ENCODE measurements around the gene AMT.

DNA sequence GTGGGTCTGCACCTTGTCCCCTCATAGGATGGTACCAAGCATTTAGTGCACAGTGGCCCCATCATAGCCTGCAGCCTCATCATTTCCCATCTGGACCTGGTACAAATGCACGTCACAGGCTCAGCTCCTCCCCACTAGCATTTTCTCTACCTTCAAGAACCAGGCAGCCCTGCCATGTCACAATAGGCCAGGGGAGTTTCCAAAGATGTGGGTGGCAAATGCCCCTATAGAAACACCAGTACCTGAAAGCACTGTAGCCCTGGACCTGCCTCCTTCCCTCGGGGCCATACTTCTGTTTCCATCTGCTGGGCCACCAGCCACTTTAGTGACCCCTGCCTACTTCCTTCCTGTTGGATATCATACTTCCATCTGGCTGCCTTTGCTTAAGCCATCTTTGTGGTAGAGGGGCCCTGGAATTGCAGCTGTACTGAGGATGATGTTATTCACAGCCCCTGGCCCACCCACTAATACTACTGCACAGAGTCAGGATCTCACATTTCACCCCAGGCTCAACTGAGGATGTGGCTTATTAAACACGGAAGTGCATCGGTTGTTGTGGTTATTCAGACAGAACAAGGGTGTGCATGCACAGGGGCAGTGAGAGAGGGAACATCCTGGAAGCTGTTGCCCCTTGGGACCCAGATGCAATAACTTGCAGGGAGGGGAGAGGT, 6.2 kb downstream of the AMT start:
- TF ChIP-seq ZNF274 (IDR thresholded peaks at IDR 0.05; ENCODE audit: low read depth, low read length) = no peak
- TF ChIP-seq SUZ12 (IDR thresholded peaks at IDR 0.05; ENCODE audit: extremely low read depth, insufficient read depth, insufficient read length) = no peak
- no peak for TF ChIP-seq YY1 (IDR thresholded peaks at IDR 0.05; ENCODE audit: insufficient read depth, insufficient read length)

Measured in NT2/D1 (cell line).